GM21360 (cell line): ENCODE data around the gene CCDC169.
A peak's percentile ranks its signal among the peaks of the same experiment; 100 is the strongest.
"Not testable (repeated sequence)": the region's sequence is repeated elsewhere in the genome, so short reads cannot be mapped to it uniquely, and the experiment has no call there.

Experiments
- ATAC-seq: cut with Tn5 transposase; IDR thresholded peaks from one replicate; pipeline ENCODE4 v1.9.1; 2021; ENCODE audit warnings: mild to moderate bottlenecking, moderate library complexity; ENCODE audit not compliant: unreplicated experiment

CCDC169 gene

DNA sequence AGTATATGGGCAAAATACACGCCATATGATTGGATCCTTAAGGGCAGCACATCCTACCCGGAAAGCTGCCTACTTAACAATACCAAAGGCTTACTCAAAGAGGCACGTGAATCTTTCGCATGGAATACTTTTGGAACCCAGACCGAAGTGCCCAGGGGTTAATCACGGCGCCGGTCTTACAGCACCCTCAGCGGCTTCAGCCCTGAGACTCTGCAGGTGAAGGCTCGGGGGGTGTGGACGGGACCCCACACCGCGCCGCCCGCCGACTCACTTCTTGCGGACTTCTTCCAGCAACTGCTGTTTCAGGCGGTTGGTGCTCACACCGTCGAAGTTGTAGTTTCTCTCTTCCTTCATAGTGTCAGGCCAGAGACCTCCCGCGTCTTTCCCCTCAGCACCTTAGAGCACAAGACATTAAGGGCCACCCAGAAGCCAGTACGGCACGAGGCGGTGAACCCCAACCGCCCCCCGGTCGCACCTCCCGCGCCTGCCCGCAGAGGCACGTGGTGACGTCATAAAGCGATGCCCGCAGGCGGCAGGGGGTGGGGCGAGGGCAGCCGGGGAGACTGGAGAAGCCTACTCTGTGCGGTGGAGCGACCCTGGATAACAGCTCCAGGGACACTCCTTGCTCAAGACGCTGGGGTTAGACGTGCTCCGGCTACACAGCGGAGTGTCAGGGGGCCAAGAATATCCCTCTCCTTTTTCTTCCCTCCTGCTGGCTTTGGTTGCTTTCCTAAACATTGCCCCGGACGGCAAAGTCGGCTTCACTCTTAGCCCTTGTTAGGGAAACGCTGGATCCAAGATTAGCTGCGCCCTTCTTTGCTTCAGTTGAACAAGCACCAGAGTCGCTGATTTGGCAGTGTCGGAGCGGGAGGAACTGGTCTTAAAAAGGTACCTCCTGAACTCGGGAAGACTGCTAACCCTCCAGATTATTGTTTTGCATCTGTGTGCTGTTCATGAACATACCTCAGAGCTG, at the start of gene CCDC169:
CCDC169 (minus strand) TSS at position 449 of the 973 bp plus-strand sequence; CDS start at position 354, 95 bp downstream.
- ATAC-seq: peak; percentile 57

DNA sequence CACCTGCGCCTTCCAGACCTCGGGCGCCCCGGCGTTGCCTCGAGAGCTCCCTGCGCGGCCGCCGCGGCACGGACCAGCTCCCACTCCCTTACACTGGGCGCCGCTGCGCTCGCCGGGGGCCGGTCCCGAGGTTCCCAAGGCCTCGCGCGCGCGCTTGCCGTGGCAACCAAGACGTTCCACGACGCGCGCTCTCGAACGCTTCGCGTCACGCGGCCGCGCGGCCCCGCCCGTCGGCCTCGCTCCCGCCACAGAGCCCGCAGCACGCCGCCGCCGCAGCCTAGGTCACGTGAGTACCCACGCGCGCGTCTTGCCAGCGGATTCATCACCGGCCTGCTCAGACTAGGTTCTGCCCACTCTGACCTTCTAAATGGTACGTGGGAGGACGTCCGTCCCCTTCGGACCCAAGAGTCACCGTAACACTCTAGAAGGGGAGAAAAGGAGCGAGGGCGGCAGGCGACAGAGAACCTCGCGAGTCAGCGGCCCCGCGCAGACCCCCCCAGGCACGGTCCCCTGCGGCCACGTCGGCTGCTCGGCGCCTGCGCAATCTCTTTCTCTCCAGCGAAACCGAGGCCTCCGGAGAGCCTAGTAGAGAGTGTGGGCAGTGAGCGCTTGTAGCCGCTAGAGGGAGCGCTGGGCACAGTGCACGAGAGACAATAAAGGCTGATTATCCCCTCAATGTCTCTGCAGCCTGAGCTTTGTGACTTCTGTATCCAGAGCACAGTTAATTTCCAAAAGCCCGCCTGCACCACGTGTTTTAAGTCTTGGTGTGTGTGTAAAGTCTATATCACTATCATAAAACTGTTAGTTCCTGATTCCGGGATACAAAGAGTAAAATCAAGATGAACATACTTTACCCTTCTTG, 48.8 kb upstream of the CCDC169 start, which contains the start of gene SPART:
SPART (minus strand) TSS at position 173 of the 862 bp plus-strand sequence. CDS start 10,564 bp downstream, outside the sequence.
- peak; percentile 97 for ATAC-seq

DNA sequence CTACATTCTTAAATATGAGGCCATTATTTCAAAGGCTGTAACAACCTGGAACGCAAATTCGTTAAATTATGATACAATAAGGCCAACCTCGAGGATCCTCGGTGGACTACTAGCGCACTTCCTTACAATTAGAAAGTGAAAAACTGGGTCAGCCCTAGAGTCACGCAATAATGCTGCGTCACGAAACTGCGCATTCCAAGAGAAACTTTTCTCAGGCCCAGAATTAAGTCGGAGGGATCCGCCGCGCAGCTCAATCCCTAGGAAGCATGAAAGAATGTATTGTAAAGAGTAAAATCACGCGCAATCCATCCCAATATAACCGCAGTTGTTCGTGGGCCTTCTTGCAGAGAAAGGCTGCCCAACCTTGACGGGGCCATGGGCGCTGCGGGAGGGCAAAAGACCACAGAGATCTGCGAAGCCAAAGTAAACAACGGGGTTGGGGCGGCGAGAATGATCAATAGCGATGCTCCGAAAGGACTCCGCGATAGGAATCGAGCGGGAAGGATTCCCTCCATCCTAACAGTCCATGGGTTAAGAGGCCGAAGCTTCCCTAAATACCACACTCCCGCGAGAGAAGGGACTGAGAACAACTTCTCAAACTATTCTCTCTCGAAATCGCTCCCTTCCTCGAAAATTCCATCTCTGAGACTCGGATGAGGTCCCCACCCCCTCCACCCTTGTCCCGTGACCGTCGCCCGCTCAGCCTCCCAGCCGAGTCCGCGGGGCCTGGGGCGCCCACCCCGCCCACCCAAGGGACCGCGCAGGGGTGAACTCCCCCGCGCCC, 48.0 kb upstream of the CCDC169 start:
- ATAC-seq: no peak

DNA sequence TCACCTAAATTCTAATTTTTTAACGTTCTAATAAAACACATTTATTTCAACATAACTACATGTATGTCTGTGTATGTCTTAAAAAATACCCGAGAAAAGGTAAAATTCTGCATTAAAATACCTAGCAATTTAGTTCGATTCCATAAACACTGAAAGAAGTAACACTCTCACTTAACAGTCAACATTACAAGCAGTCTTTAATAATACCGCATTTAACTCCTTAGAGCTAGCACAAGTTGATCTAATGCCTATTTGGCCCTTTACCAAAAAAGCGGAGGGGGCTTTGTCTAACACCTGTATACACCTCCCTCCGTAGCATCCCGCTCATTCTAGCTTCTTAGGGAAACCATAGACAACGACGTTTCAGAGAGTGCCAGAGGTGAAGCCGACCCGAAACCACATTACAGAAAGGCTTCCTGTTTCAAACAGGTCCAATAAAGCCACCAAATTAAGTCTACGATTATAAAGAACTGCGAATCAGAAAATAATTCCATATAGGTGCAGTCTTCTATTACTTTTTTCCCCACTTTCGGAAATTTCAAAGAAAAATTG, 47.3 kb upstream of the CCDC169 start:
- ATAC-seq: no peak

DNA sequence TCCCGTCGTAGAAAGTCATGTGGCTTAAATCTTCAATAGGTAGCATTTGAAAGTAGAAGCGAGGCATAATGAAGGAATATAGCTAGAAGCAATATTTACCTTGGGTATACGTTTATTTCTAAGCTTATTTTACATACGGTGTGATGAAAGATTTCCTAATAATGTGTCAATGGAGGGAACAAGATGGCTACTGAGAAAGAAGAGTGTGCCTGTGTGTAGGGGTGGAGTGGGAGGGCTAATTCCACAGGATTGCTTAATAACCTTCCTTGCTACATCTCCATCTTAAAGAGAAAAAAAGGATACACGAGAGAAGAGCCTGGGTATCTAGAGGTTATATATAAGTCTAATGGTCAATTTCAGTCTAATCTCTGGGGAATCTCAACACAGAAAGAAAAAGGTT, 46.6 kb upstream of the CCDC169 start:
- no peak for ATAC-seq

DNA sequence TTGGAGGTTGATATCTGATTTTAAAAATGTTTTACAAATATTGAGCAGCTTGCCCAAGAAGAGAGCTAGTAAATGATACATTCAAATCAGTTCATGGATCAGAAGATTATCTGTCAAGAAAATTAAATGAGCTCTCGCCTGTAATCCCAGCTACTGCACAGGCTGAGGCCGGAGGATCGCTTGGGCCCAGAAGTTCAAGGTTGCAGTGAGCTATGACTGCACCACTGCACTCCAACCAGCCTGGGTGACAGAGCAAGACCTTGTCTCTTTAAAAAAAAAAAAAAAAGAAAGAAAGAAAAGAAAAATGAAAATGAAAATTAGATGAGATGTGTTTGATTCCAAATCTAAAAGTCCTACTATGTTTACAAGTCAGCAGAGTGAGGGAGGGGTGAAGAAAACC, 46.2 kb upstream of the CCDC169 start:
- ATAC-seq: no peak

DNA sequence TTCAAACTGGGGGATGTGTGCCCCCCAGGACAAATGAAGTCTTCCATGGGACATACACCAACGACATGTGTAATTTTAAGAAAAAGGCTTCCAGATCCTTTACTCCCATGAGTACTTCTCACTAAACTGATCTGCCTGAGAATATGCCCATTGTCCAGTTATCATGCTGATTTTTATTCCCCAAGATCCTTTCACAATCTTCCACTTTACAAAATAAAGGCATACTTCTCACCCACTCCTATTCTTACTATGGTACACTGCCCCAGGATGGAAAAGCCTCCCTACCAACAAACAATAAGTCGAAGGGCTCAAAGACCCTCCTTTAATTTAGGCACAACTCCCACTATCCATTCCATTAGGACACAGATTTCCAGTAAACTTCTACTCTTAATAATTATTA, 45.1 kb upstream of the CCDC169 start:
- ATAC-seq: no peak

DNA sequence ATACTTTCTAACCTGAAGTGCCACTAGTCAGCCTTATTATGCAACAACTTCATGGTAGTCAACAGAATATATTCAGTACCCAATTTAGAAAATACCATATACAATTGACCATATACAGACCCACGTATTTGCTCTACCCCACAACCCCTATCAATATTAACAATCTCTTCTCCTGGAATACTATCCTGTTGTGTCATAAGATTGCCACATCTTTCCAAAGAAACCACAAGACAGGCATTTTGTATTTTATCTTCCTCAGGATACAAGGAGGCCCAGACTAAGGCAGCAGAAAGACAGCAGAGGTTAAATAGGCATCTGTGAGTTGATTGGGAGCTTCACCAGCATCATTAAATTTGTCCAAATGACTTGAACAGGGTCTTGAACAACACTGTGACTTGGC, 44.1 kb upstream of the CCDC169 start:
- no peak for ATAC-seq

DNA sequence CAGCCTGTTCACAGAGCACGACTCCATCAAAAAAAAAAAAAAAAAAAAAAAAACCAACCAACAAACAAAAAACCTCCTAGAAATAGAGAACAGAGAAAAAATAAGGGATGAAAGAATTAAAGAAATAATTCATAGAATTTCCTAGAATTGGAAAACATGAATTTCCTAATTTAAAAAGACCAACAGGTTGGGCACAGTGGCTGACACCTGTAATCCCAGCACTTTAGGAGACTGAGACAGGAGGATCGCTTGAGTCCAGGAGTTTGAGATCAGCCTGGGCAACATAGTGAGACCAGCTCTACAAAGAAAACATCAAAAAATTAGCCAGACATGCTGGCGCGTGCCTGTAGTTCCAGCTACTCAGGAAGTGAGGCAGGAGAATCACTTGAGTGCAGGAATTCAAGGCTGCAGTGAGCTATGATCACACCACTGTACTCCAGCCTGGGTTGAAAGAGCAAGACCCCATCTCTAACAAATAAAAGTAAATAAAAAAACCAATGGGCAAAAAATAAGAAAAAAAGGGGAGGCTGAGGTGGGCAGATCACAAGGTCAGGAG, 42.1 kb upstream of the CCDC169 start:
- no peak for ATAC-seq

DNA sequence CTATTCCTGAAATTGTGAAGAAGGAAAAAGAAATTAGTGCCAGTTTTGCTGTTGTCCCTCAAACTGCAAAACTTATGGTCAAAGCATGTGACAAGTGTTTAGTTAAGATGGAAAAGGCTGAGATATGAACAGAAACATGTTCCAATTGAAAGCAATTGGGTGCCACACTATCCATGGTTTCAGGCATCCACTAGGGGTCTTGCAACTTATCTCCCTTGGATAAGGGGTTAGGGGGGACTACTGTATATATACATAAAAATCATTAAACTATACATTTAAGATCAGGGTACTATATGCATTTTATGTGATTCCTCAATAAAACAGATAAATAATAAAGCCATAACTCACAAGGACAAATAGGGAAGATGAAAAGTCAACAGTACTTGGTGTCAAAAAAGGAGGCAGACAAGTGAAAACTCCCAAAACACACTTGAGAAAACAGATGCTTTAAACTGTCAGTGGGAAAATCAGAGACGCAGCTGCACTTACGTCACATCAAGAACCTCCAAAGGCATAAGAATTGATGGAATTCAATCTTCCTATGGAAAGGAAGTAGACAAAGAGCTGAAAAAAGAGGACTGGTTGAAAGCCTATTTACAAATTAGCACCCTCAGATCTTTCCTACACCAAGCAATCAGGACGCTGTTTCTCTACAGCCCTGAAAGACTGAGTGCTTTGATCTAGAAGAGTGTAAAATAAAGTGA, 40.5 kb upstream of the CCDC169 start:
- no peak for ATAC-seq

DNA sequence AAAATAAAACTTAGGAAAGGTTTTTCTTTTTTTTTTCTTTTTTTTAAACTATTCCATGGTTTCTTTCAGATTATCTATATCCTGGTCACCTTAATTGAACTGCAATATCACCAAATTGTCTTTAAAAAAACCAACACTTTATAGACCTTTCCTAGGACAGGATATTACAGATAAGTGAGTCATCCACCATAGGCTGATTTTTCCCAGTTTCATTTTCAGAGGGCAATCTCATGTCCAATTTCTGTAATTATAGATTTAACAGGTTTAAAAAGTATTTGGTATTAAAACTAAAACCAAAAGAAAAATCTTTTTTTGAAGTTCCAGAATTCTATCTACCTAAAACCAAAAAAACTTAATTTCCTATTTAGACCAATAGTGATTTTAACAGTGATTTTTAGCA, 35.4 kb upstream of the CCDC169 start:
- ATAC-seq: no peak

DNA sequence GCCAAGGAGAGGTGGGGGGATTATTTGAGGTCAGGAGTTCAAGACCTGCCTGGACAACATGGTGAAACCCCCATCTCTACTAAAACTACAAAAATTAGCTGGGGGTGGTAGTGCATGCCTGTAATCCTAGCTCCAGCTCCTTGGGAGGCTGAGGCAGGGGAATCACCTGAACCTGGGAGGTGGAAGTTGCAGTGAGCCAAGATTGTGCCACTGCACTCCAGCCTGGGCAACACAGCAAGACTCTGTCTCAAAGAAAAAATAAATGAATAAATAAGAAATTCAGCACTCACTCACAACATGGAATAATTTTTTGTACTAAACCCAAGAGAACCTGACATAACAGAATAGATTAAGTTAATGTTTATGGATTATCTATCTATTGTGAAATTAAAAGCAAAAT, 34.6 kb upstream of the CCDC169 start:
- ATAC-seq: not testable (repeated sequence)

DNA sequence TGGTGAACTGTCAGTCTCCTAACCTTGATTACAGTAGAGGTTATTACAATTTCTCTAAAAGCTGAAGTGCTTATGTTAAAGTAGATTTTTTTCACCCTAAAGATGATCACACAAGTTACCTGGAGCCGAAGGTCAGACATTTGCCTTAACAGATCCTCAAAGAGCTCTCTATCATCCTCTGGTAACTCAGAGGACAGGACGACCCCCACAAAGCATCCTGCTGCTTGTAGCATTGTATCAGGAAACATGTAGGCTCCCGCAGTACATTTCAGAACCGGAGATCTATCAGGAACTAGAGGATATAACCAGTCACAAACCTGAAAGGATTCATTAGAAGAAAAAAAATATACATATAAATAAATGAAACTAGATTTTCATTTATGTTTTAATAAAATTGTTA, 33.7 kb upstream of the CCDC169 start:
- ATAC-seq: no peak

DNA sequence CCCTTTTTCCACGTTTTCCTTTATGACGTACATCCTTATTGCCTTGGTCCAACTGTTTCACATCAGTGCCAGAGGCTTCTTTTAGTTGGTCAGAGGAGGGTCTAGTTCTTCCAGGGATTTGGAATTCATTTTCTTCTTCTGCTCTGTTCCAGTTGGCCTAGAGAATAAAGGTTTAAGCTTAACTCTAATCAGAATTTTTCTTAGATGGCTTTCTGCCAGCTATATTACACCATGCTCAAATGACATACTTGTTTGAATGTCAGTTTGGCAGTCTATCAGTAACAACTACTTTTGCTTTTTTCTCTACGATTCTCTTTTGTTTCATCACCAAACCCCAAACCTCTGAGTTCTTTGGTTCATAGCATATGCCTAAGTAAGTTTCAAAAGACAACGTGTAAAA, 31.7 kb upstream of the CCDC169 start:
- ATAC-seq: no peak

DNA sequence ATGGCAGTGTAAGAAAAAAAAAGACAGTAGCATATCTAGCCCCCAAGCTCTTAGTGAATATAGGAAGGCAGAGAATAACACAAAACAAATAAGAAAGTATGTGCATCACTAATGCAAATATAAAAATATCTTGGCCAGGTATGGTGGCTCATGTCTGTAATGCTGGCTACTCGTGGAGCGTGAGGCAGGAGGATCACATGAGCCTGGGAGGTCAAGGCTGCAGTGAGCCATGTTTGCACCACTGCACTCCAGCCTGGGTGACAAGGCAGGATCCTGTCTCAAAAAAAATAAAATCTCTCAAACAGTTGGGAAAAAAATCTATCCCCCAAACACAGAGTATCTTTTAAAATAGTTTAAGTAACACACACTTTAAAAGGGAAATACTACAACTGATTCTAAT, 31.2 kb upstream of the CCDC169 start:
- ATAC-seq: no peak

DNA sequence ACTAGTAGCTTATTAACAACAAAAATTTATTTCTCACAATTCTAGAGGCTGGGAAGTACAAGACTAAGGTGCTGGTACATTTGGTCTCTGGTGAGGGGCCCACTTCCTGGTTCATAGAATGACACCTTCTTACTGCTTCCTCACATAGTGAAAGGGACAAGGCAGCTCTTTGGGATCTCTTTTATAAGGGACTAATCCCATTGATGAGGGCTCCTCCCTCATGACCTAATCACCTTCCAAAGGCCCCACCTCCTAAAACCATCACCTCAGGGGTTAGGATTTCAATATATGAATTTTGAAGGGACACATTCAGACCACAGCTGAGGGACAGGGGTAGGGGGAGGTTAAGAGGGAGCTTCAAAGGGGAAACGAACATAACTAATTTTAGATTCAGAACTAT, 28.3 kb upstream of the CCDC169 start:
- ATAC-seq: no peak

DNA sequence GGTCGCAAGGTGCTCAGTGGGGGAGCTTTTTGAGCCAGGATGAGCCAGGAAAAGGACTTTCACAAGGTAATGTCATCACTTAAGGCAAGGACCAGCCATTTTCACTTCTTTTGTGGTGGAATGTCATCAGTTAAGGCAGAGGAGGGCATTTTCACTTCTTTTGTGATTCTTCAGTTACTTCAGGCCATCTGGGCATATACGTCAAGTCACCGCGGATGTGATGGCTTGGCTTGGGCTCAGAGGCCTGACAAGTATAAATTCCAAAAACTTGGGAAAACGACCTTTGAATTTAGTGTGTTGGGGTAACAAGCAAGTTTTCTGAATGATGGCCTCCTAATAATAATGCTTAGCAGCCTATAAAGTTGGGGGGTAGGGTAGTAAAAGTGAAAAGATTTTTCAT, 27.3 kb upstream of the CCDC169 start:
- not testable (repeated sequence) for ATAC-seq

DNA sequence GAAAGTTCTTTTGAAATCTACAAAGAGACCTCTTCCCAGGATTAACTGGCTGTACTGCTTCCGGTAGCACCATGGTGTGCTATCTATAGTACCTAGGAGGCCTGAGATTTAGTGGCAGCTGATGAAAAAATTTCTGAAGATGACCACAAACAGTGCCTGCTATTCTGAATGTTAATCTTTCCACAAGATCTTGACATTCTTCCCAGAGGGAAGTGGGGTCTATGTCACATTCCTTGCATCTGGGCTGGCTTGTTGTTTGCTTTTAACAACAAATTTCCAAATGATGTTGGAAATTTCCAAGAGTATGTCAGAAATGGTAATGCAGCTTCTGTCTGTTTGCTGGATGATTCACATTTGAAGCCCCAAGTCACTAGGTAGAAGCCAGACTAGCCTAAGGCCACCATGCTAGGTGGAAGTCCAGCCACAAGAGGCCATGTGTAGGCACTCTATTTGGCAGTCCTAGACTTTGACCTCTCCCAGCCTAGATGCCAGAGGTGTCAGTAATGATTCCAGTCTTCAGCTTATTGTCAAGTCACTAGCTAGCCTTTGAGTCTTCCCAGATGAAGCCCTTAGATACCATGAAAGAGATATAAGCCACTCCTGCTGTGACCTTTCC, 26.4 kb upstream of the CCDC169 start:
- no peak for ATAC-seq

DNA sequence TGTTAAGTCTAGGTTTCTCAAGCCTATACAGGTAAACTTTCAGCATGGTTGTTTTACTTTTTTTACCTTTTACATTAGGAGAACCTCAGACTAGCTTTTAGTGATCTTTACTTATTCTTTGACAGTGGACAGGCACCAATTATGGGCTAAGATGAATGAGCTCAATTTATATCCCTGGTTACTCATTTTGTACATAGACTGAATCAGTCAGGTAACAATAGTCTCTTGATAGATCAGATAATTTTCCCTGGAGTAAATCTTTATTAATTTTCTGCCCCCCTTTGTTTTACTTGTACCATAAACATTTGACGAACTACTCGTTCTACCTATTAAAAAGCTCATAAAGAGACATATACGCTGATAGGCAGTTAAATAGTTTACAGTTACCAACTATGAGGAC, 25.8 kb upstream of the CCDC169 start:
- no peak for ATAC-seq
